ENCODE results near the gene ACSL6.

Gene ACSL6

GRCh38 chr5:131999041-131999440, 12.4 kb downstream of the ACSL6 start:
- no peak for DNase-seq (ENCODE audit: low read depth)
- H3K4me3 ChIP-seq (ENCODE audit: low read depth, low read length) = no peak overlapping the region
- no peak for TF ChIP-seq CTCF (IDR thresholded peaks at IDR 0.05; ENCODE audit: control insufficient read depth, extremely low read depth, insufficient read depth)

GRCh38 chr5:131998431-131999040, 12.9 kb downstream of the ACSL6 start:
- H3K4me3 ChIP-seq (ENCODE audit: low read depth, low read length) = no peak overlapping the region
- DNase-seq (ENCODE audit: low read depth) = no peak
- no peak for TF ChIP-seq CTCF (IDR thresholded peaks at IDR 0.05; ENCODE audit: control insufficient read depth, extremely low read depth, insufficient read depth)

- no peak for DNase-seq (ENCODE audit: low read depth)
- no peak overlapping the region for H3K4me3 ChIP-seq (ENCODE audit: low read depth, low read length)
- TF ChIP-seq CTCF (IDR thresholded peaks at IDR 0.05; ENCODE audit: control insufficient read depth, extremely low read depth, insufficient read depth) = no peak
These were observed 13.7 kb downstream of the ACSL6 start for GRCh38 chr5:131997727-131998117.

GRCh38 chr5:131997026-131997726, 14.3 kb downstream of the ACSL6 start:
- DNase-seq (ENCODE audit: low read depth) = no peak
- no peak overlapping the region for H3K4me3 ChIP-seq (ENCODE audit: low read depth, low read length)
- TF ChIP-seq CTCF (IDR thresholded peaks at IDR 0.05; ENCODE audit: control insufficient read depth, extremely low read depth, insufficient read depth) = no peak

- no peak overlapping the region for H3K4me3 ChIP-seq (ENCODE audit: low read depth, low read length)
- no peak for TF ChIP-seq CTCF (IDR thresholded peaks at IDR 0.05; ENCODE audit: control insufficient read depth, extremely low read depth, insufficient read depth)
- no peak for DNase-seq (ENCODE audit: low read depth)
These were observed 15.0 kb downstream of the ACSL6 start for GRCh38 chr5:131996210-131997025.

GRCh38 chr5:131994533-131995226, 16.8 kb downstream of the ACSL6 start:
- DNase-seq (ENCODE audit: low read depth) = no peak
- no peak overlapping the region for H3K4me3 ChIP-seq (ENCODE audit: low read depth, low read length)
- no peak for TF ChIP-seq CTCF (IDR thresholded peaks at IDR 0.05; ENCODE audit: control insufficient read depth, extremely low read depth, insufficient read depth)

All from LNCaP clone FGC (cell line).